ENCODE results near the gene ALS2CL.

Gene ALS2CL

DNA sequence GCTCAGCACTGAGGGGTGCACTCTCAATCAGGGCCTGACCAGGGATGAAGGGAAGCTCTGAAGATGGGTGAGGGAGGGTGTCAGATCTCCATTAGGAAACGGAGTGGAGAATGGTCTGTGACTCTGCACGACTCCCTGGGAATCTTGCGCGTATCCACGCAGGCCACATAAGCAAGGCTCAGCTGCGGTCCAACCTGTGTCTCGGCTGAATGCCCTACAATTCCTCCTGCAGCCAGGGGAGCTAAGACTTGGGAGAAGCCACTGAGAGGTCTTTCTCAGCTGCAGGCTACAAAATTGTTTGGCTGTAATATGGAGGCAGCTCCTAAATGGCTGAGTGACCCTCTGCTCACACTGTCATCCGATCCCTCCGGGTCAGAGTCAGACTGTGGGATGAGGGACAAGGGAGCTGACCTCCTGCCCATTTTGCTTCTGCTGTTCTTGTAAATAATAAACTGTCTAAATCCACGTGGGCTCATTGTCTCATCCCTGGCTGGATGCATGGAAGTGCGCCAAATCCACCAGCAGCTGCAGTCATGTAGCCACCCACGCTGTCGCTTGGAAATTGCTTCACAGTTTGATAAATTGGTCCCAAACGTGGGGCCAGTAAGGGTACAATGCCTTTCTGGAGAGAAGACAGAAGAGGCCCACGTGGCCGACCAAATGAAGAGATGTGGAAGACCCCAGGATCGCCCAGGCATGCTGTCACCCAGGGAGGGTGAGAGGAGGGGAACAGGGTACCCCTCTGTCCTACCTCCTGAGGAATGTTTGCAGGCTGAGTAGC is 30.5 kb downstream of the ALS2CL start:
- no peak for DNase-seq

GRCh38 chr3:46661776-46662766 is 31.4 kb downstream of the ALS2CL start:
- no peak for DNase-seq

GRCh38 chr3:46660543-46661523 is 32.6 kb downstream of the ALS2CL start:
- DNase-seq, result no peak

DNA sequence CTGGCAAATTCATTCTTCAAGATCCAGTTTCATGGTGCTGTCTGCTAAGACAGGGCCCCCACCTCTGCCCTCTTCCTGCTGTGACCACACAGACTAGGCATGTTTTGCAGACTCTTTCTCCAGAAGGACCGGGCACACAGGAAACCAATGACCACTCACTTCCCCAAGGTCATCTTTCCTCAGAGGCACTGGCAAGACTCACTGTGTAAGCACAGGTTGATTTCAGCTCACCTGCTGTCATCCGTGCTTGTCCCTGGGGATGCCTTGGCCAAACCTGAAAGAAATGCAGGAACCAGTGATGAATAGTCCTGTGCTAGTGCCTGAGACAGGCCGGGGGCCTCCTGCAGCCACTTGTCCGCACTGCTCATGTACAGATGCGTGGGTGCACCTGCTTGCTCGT is 33.5 kb downstream of the ALS2CL start:
- no peak for DNase-seq

GRCh38 chr3:46659285-46659684 is 34.2 kb downstream of the ALS2CL start:
- no peak for DNase-seq

DNA sequence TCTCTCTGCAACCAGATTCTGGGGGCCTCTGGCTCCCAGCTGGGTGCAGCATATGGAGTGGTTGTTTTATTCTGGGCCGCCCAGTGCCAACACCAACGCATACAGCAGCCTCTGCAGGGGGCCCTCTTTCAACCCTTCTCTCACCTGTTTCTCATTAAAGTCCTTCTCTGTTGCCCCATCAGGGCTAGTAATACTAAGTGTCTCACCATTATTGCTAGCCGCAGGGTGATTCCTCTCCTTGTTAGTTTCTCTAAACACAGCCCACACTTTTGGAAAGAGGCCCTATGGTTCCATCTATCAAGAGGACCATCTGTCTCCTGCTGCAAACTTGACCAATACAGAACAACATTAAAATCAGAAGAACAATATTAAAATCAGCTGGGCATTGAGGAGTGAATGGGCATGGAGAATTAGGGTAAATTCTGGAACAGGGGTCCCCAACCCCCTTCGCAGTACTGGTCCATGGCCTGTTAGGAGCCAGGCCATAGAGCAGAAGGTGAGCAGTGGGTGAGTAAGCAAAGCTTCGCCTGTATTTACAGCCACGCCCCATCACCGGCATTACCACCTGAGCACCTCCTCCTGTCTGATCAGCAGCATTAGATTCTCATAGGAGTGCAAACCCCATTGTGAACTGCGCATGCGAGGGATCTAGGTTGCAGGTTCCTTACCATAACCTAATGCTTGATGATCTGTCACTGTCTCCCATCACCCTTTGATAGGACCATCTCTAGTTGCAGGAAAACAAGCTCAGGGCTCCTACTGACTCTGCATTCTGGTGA is 36.5 kb downstream of the ALS2CL start:
- no peak for DNase-seq

DNA sequence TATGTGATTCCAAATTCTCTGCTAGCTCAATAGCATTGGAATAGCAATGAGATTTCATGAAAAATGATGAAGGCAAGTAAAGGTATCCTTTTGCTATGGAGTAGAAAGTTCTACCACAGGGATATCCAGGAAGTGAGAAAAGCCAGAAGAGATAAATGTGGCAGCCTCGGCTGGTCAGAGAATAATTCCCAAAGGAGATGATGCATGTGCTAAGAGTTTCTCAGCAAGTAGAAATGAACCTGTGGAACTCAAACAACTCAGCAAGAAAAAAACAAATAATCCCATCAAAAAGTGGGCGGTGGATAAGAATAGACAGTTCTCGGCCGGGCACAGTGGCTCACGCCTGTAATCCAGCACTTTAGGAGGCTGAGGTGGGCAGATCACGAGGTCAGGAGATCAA is 38.2 kb downstream of the ALS2CL start:
- DNase-seq, result no peak

DNA sequence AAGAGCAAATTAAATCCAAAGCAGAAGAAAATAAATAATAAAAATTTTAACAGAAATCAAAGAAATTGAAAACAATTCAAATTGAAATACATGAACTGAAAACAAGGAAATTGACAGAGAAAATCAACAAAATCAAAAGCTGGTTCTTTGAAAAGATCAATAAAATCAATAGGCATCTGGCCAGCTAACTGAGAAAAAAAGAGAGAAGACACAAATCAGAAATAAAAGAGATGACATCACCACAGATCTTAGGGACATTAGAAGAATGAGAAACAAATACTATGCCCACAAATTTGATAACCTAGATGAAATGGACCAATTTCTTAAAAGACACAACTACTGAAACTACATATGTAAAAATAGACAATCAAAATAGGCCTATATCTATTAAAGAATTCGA is 42.4 kb downstream of the ALS2CL start:
- no peak for DNase-seq

GRCh38 chr3:46649436-46649835 is 44.0 kb downstream of the ALS2CL start:
- no peak for DNase-seq

- DNase-seq, result no peak
These were observed 45.4 kb downstream of the ALS2CL start for GRCh38 chr3:46648096-46648495.

- DNase-seq, result no peak
These were observed 46.8 kb downstream of the ALS2CL start for GRCh38 chr3:46646700-46647099.

DNA sequence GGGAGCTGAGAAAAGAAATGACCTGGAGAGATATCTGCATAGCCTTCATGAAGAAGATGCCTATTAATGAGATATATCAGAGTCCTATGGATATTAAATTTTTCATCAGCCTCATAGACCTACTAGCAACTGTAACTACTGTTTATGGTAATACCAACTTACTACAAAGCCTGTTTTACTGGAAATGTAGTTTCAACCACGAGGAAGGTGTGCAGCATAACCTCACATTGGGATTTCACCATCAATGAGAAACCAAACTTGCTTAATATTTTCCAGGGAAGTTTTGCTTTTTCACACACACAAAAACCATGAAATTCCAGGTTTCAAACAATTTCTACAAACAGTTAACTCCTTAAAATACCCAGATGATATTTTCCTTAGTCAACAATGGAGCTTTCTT is 49.8 kb downstream of the ALS2CL start:
- no peak for DNase-seq

- no peak for DNase-seq
These were observed 50.5 kb downstream of the ALS2CL start for GRCh38 chr3:46642971-46643370.

DNA sequence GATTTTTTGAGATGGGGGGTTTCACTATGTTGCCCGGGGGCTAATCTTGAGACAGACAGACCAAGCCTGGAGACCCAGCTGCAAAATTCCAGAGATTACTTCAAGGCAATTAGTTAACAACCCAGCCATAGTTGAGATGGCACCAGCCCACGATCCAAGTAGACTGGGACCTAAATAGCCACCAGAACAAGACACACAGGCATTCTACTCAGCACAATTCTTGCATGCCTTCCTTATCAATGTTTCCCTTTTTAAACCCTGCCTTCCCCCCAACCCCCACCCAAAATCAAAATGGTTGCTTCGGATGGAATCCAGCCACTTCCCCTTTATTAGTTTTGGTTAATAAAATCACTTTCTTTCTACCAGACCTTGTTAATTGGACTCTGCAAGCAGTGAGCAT is 52.6 kb downstream of the ALS2CL start:
- DNase-seq, result no peak

DNA sequence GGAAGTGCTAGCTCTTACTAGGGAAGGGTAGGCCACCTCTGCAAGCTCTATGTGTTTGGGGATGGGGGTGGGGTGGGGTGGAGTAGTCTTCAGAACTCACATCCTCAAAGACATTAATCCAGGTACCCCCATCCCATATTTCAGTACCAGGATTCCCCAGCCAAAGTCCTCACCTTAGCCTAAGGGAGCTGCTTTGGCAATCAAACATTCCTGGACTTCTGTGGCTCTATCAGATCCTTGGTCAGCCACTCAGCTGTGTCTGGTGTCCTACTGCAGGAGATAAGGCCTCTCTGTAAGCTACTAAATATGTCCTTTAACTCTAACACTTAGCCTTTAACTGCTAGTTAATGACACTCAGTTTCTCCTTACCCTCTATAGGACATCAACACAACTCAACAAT is 54.3 kb downstream of the ALS2CL start:
- no peak for DNase-seq

- DNase-seq, result no peak
These were observed 58.6 kb downstream of the ALS2CL start for GRCh38 chr3:46634856-46635255.

DNA sequence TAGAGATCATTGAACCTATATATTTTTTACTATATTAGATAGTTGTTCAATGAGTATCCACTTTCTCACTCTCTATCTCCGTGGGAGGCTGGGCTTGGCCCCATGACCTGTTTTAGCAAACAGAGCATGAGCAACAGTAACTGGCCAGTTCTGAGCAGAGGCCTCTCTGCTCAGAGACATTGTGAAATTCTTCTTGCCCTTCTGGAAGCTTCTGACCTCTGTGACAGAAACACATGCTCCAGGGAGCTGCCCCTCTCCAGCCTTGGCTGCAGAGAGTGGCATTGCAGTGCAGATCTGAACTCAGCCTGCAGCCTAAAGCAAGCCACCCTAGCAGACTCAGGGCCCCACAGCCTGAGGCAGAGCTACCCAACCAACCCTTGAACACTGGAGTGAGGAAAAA is 60.7 kb downstream of the ALS2CL start:
- DNase-seq, result no peak

DNA sequence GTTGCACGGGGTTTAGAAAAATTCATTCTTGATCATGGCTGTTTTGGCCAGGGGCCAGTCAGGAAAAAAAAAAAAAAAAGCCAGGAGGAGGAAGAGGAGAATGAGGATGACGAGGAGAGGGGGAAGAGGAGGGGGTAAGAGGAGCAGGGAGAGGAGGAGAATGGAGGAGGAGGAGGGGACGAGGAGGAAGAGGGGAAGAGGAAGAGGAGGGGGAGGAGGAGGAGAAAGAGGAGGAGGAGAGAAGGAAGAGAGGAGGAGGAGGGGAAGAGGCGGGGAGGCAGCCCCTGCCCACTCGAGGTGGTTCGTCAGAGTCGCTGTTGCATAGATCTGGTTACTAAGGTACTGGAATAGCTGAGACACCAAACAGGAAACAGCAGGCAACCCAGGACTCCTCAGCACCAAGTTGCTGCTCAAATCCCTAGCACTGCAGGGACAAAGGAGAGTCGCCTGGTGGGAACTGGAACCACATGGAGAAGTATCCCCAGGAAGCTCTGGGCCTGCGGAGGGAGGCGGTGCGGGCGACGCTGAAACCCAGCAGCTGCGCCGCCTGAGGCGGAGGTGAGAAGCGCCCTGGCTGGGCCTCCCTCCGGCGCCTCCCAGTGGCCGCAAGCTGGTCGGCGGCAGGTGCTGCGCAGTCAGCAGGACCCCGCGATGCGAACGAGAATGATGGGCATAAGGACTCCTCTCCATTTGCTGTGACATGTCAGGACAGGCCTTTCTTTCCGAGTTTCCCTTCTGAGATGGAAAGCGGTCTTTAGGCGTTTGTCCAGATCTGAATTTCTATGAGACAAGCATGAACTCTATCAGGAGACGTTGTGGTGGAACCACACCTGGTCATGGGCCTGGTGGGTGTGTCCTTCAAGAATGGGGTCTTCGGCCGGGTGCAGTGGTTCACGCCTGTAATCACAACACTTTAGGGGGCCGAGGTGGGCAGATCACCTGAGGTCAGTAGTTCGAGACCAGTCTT is 63.6 kb downstream of the ALS2CL start:
- DNase-seq, result peak; percentile 74

- DNase-seq, result no peak
These were observed 64.5 kb downstream of the ALS2CL start for GRCh38 chr3:46628901-46629369.

GRCh38 chr3:46627078-46627477 is 66.4 kb downstream of the ALS2CL start:
- no peak for DNase-seq

DNA sequence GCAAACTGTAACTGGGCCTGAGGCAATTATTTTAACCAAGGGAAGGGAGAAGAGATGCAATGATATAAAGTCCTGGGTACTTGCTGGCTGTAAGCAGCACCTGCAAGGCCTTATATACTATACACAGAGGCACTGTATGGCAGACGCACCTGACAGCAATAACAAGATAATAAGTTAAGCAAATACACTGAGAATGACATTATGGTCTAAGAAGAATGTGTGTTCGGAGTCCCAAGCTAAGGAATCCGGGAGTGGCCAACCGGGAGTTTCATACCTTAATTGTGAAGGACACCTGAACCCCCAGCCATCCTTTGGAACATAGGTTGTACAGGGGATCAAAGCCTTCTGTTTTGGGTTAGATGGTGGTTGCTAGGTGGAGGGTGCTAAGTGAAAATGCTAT is 67.4 kb downstream of the ALS2CL start:
- no peak for DNase-seq

All from CD4-positive, alpha-beta T cell treated with Interleukin-17A for 1 hour (primary cell).